Measurements from ENCODE around the gene LBP.

GRCh38 chr20:38302786-38303185, 43.5 kb upstream of the LBP start:
- TF ChIP-seq CTCF (IDR thresholded peaks at IDR 0.05; ENCODE audit: low read length) = no peak
- TF ChIP-seq EZH2 (optimal IDR thresholded peaks at IDR 0.05; ENCODE audit: low read depth, low read length) = no peak

All from MM.1S (cell line).